Measurements from ENCODE around the gene PRDM12.

- no peak for TF ChIP-seq CTCF (IDR thresholded peaks at IDR 0.05)
- no peak for TF ChIP-seq POLR2A (IDR thresholded peaks at IDR 0.05)
Observed at GRCh38 chr9:130624154-130624553, 40.2 kb upstream of the PRDM12 start.
